IMR-90 (cell line): ENCODE data around the gene MARCHF6. TPM values are rescaled to one million over a fixed set of nuclear protein-coding genes. Genes with fewer than 3 reads are reported as not detected.
"Not testable (repeated sequence)": the region's sequence is repeated elsewhere in the genome, so short reads cannot be mapped to it uniquely, and the experiment has no call there.

Source experiments
- ATAC-seq: fragments of 200-7000 bp; cut with Tn5 transposase; 2 replicates; pipeline ENCODE4 v1.9.1; 2020; ENCODE audit warnings: low read depth, mild to moderate bottlenecking, moderate library complexity
- BruUV-seq: library from RNA; stranded (reverse); fragments of 400-500 nt; replicated peaks from 2 replicates; lab custom pipeline; 2021; lab: Mats Ljungman, UMichigan
- CTCF ChIA-PET: fragments of 300-600 bp; formaldehyde crosslinking; extraction: SDS; loops from one replicate; lab custom pipeline; 2021; ENCODE audit warnings: antibody characterized with exemption; lab: Yijun Ruan, JAX
- POLR2A ChIA-PET: fragments of 300-600 bp; sonication (Branson Sonifier 250); formaldehyde crosslinking; loops from one replicate; lab custom pipeline; 2022; ENCODE audit warnings: antibody characterized with exemption; ENCODE audit not compliant: unreplicated experiment; lab: Charles Lee
- DNase-seq: peaks from one replicate; pipeline ENCODE4 v3.0.0; 2013
- H2AFZ ChIP-seq: replicated peaks from 2 replicates; pipeline ENCODE3; 2013; ENCODE audit warnings: low read length, mild to moderate bottlenecking; ENCODE audit not compliant: poor library complexity
- H2AK5ac ChIP-seq: 2 replicates; pipeline ENCODE4 v1.6.1; 2013; ENCODE audit warnings: low read depth, low read length, inconsistent platforms
- H2AK9ac ChIP-seq: replicated peaks from 2 replicates; pipeline ENCODE3; 2013; ENCODE audit warnings: mild to moderate bottlenecking, low read depth, low read length, moderate library complexity; ENCODE audit not compliant: poor library complexity
- H2BK120ac ChIP-seq: 2 replicates; pipeline ENCODE4 v1.6.1; 2013; ENCODE audit warnings: low read depth, low read length, inconsistent platforms
- H2BK15ac ChIP-seq: 3 replicates; pipeline ENCODE4 v1.6.1; 2013; ENCODE audit warnings: low read depth, low read length, inconsistent platforms
- H2BK20ac ChIP-seq: 2 replicates; pipeline ENCODE4 v1.6.1; 2013; ENCODE audit warnings: low read depth, mild to moderate bottlenecking, inconsistent platforms, low read length, moderate library complexity
- H2BK5ac ChIP-seq: 2 replicates; pipeline ENCODE4 v1.6.1; 2013; ENCODE audit warnings: mild to moderate bottlenecking, low read depth, low read length, inconsistent platforms; ENCODE audit not compliant: poor library complexity, severe bottlenecking
- H3K14ac ChIP-seq: replicated peaks from 2 replicates; pipeline ENCODE4 v1.6.1; 2013; ENCODE audit warnings: low read depth, low read length, inconsistent platforms
- H3K18ac ChIP-seq: 2 replicates; pipeline ENCODE4 v1.6.1; 2013; ENCODE audit warnings: low read depth, low read length, control low read depth
- H3K23ac ChIP-seq: 2 replicates; pipeline ENCODE4 v1.6.1; 2013; ENCODE audit warnings: low read depth, low read length, inconsistent platforms
- H3K27ac ChIP-seq: 2 replicates; pipeline ENCODE4 v1.5.1; 2013; ENCODE audit warnings: mild to moderate bottlenecking, control low read depth, low read length; ENCODE audit not compliant: insufficient read depth
- H3K27me3 ChIP-seq: 2 replicates; pipeline ENCODE4 v1.6.1; 2013; ENCODE audit warnings: low read length; ENCODE audit not compliant: control insufficient read depth, insufficient read depth
- H3K36me3 ChIP-seq: 2 replicates; pipeline ENCODE4 v1.6.1; 2013; ENCODE audit warnings: low read length, mixed read lengths; ENCODE audit not compliant: control insufficient read depth, insufficient read depth
- H3K4ac ChIP-seq: 2 replicates; pipeline ENCODE4 v1.6.1; 2013; ENCODE audit warnings: low read depth, low read length, inconsistent platforms
- H3K4me1 ChIP-seq: 2 replicates; pipeline ENCODE4 v1.6.1; 2013; ENCODE audit warnings: low read length, mixed read lengths; ENCODE audit not compliant: control insufficient read depth, insufficient read depth
- H3K4me2 ChIP-seq: 2 replicates; pipeline ENCODE4 v1.6.1; 2013; ENCODE audit warnings: low read depth, mild to moderate bottlenecking, control low read depth, low read length, moderate library complexity
- H3K4me3 ChIP-seq: 2 replicates; pipeline ENCODE4 v1.5.1; 2013; ENCODE audit warnings: low read depth, mild to moderate bottlenecking, control low read depth, low read length, moderate library complexity; ENCODE audit not compliant: insufficient read depth
- H3K56ac ChIP-seq: 2 replicates; pipeline ENCODE4 v1.6.1; 2013; ENCODE audit warnings: low read length, inconsistent platforms; ENCODE audit not compliant: insufficient read depth; ENCODE audit errors: extremely low read depth
- H3K79me1 ChIP-seq, 2 experiments: 2 replicates each; pipeline ENCODE4 v1.6.1; 2013; ENCODE audit warnings: low read length in 2 of 2, inconsistent platforms in 1 of 2, low read depth in 1 of 2
- H3K9ac ChIP-seq: 2 replicates; pipeline ENCODE4 v1.6.1; 2013; ENCODE audit warnings: low read depth, low read length, control low read depth
- H3K9me1 ChIP-seq: 2 replicates; pipeline ENCODE4 v1.6.1; 2013; ENCODE audit warnings: low read length, inconsistent platforms; ENCODE audit not compliant: insufficient read depth
- H3K9me3 ChIP-seq: 2 replicates; pipeline ENCODE4 v1.6.1; 2013; ENCODE audit warnings: low read length; ENCODE audit not compliant: control insufficient read depth, insufficient read depth
- H4K20me1 ChIP-seq: 2 replicates; pipeline ENCODE4 v1.6.1; 2013; ENCODE audit warnings: low read length, inconsistent platforms; ENCODE audit not compliant: insufficient read depth
- H4K5ac ChIP-seq: 2 replicates; pipeline ENCODE4 v1.6.1; 2013; ENCODE audit warnings: mild to moderate bottlenecking, low read depth, low read length, control low read depth
- H4K8ac ChIP-seq, 2 experiments: 2 replicates each; pipeline ENCODE4 v1.6.1; 2013; ENCODE audit warnings: low read depth in 2 of 2, low read length in 2 of 2, control low read depth in 1 of 2, inconsistent platforms in 1 of 2
- H4K91ac ChIP-seq: 2 replicates; pipeline ENCODE4 v1.6.1; 2013; ENCODE audit warnings: low read depth, low read length, inconsistent platforms; ENCODE audit not compliant: insufficient read depth
- WGBS, 2 experiments: methylation state at CpG; one replicate each; pipeline versions ENCODE4 v1.1.5 to v1.1.7; 2013; ENCODE audit warnings: missing lambda C conversion rate in 2 of 2; ENCODE audit not compliant: insufficient read length in 1 of 2; ENCODE audit errors: extremely low coverage in 2 of 2; 5-methylcytosine and 5-hydroxymethylcytosine counted together
- dilution Hi-C: fragments of 300-500 bp; cut with HindIII; formaldehyde crosslinking; loops from one replicate; pipeline ENCODE4 v1.14.3; 2018; ENCODE audit warnings: low sequenced_read_pairs; ENCODE audit not compliant: unreplicated experiment
- in situ Hi-C: fragments of 300-500 bp; cut with MboI; formaldehyde crosslinking; loops from 3 replicates; pipeline ENCODE4 v1.14.3; 2019; ENCODE audit warnings: low sequenced_read_pairs, inconsistent platforms, mixed read lengths
- intact Hi-C: fragments of 100-400 bp; cut with micrococcal nuclease; formaldehyde crosslinking; loops from 2 replicates; pipeline ENCODE4 v1.10.0; 2022
- polyA plus RNA-seq, 3 experiments: library from polyadenylated mRNA; depleted of rRNA; stranded (reverse); fragments of >200 nt; gene quantifications; 2 replicates each; pipeline ENCODE4 v1.2.3, GENCODE V29; 2012; ENCODE audit warnings: low replicate concordance in 1 of 3
- total RNA-seq: library from RNA; depleted of rRNA; stranded (reverse); fragments of >200 nt; gene quantifications from 2 replicates; pipeline ENCODE4 v1.2.3, GENCODE V29; 2012

Gene MARCHF6
- total and polyA plus RNA-seq, 2 of the 4 experiments (the other 2 are of a cell fraction), result 55.2 to 62.6 TPM

- H4K91ac ChIP-seq, H2BK5ac ChIP-seq, H4K5ac ChIP-seq, H4K8ac ChIP-seq, H3K4me2 ChIP-seq, H2AK9ac ChIP-seq, dilution Hi-C loops, H3K27ac ChIP-seq, H3K56ac ChIP-seq, H3K9ac ChIP-seq, BruUV-seq, H3K4me3 ChIP-seq, H3K4me1 ChIP-seq, H2AFZ ChIP-seq, POLR2A ChIA-PET, H2BK20ac ChIP-seq, H3K27me3 ChIP-seq, intact Hi-C loops, H3K36me3 ChIP-seq, H2BK15ac ChIP-seq, H2AK5ac ChIP-seq, H3K23ac ChIP-seq, H3K14ac ChIP-seq, H3K9me3 ChIP-seq, in situ Hi-C loops, H2BK120ac ChIP-seq, ATAC-seq, H3K18ac ChIP-seq, H3K4ac ChIP-seq, DNase-seq: not testable (repeated sequence)
- Histone ChIP-seq H4K20me1 (peaks cover 84% of the 10 kb centered on the region), H3K79me1 (peaks cover 19 to 64% of the 10 kb centered on the region in 2 experiments), H3K9me1 (peaks cover 15% of the 10 kb centered on the region)
- CTCF ChIA-PET, result interaction anchor here (1.5 kb wide), 1 partner anchor 14 kb away, joined by 3 read pairs; no protein-coding TSS in a partner anchor
- WGBS, 2 experiments, result no CpG with 5 or more reads among the region's 2 CpGs
Measured at GRCh38 chr5:10371369-10371768, 17.9 kb downstream of the MARCHF6 start.
